ENCODE results near the gene L3MBTL3.
"Not testable (repeated sequence)": the region's sequence is repeated elsewhere in the genome, so short reads cannot be mapped to it uniquely, and the experiment has no call there.

Gene L3MBTL3

DNA sequence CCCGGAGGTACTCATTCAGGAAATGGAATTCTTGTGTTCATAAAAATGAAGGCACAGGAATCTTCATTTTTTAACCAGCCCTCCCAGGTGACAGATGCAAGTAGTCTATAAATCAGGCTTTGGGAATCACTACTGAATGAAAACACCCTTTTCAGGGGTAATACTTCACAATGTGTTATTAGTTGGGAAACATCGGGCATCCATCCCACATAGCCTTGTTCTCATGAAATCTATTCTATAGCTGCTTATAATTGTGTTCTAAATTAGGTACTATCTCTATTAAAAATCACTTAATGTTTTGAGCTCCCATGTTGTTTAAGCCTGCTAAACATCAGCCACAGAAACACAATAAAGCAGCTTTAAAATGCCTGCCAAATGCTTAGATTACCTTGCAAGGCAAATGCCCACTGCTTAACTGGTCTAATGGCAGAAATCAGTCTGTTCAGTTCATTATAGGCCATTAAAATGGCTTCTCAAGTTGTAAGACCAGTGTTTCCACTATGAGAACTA, 94.9 kb downstream of the L3MBTL3 start:
- Histone ChIP-seq H3K27ac (ENCODE audit: low read length) (no peak overlapping the region), H3K4me3 (ENCODE audit: low read length) (no peak overlapping the region), H3K27me3 (ENCODE audit: control insufficient read depth, insufficient read depth, low read length) (no peaks in the 10 kb centered on the region), H3K9me3 (ENCODE audit: control insufficient read depth, insufficient read depth, low read length) (no peaks in the 10 kb centered on the region), H3K36me3 (ENCODE audit: control insufficient read depth, insufficient read depth, low read length) (no peaks in the 10 kb centered on the region), H3K4me1 (ENCODE audit: control insufficient read depth, insufficient read depth, low read length) (no peaks in the 10 kb centered on the region)
- no peak for DNase-seq (ENCODE audit: low read depth, low spot score)
- no CpG with 5 or more reads among the region's 2 CpGs for WGBS (ENCODE audit: insufficient coverage, insufficient read length)

DNA sequence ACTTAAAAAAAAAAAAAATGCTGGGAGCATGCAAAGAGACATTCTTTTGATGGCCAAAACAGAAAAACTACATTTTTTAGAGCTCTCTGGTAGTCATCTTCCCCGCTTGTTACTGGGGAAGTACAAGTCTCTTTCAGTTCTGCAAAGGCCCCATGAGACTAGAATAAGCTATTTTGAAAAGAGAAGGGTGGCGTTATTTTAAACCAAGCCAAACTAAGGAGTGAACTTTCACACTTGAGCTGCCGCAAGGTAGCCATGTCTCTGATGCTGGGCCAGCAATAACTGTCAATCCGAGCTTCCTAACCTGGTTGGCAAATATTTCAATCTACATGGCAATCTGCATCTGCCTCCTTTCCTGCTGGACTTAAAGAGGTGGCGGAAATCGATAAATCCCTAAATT, 96.7 kb downstream of the L3MBTL3 start:
- Histone ChIP-seq H3K36me3 (ENCODE audit: control insufficient read depth, insufficient read depth, low read length) (no peaks in the 10 kb centered on the region), H3K4me1 (ENCODE audit: control insufficient read depth, insufficient read depth, low read length) (no peaks in the 10 kb centered on the region), H3K9me3 (ENCODE audit: control insufficient read depth, insufficient read depth, low read length) (no peaks in the 10 kb centered on the region), H3K27me3 (ENCODE audit: control insufficient read depth, insufficient read depth, low read length) (no peaks in the 10 kb centered on the region), H3K4me3 (ENCODE audit: low read length) (no peak overlapping the region), H3K27ac (ENCODE audit: low read length) (no peak overlapping the region)
- no peak for DNase-seq (ENCODE audit: low read depth, low spot score)
- WGBS (ENCODE audit: insufficient coverage, insufficient read length): no CpG with 5 or more reads among the region's 6 CpGs

DNA sequence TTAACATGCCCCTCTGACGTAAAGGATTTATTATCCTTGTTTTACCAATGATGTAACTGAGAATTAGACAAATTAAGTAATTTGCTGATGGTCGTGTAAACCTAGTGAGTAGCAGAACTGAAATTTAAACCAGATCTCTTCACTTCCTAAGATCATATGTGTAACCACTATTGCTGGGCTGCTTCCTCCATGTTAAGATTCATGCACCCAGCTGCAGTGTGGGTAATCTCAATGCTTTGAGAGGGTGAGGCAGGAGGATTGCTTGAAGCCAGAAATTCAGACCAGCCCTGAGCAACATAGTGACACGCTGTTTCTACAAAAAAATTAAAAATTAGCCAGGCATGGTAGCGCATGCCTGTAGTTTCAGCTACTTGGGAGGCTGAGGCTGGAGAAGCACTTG, 97.9 kb downstream of the L3MBTL3 start:
- no peak overlapping the region for H3K4me3 ChIP-seq (ENCODE audit: low read length)
- no peaks in the 10 kb centered on the region for H3K9me3 ChIP-seq (ENCODE audit: control insufficient read depth, insufficient read depth, low read length)
- H3K27ac ChIP-seq (ENCODE audit: low read length): no peak overlapping the region
- no peaks in the 10 kb centered on the region for H3K4me1 ChIP-seq (ENCODE audit: control insufficient read depth, insufficient read depth, low read length)
- H3K36me3 ChIP-seq (ENCODE audit: control insufficient read depth, insufficient read depth, low read length): no peaks in the 10 kb centered on the region
- no CpG with 5 or more reads among the region's 4 CpGs for WGBS (ENCODE audit: insufficient coverage, insufficient read length)
- DNase-seq (ENCODE audit: low read depth, low spot score): no peak
- H3K27me3 ChIP-seq (ENCODE audit: control insufficient read depth, insufficient read depth, low read length): no peaks in the 10 kb centered on the region

DNA sequence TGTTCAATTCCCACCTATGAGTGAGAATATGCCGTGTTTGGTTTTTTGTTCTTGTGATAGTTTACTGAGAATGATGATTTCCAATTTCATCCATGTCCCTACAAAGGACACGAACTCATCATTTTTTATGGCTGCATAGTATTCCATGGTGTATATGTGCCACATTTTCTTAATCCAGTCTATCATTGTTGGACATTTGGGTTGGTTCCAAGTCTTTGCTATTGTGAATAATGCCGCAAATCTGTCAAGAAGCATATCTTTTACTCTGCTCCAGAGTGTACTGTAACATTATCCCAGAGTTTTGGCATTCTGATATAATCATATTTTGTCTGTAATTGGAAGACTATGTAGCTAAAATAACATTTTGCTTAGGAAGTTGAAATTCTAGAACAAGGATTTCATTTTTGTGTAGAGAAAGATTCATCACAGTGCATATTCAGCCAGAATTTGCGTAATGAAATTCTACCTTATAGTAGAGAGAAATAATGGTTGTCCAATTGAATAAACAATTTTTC, 98.9 kb downstream of the L3MBTL3 start:
- not testable (repeated sequence) for H3K27ac ChIP-seq (ENCODE audit: low read length); DNase-seq (ENCODE audit: low read depth, low spot score); H3K4me1 ChIP-seq (ENCODE audit: control insufficient read depth, insufficient read depth, low read length); H3K4me3 ChIP-seq (ENCODE audit: low read length); H3K36me3 ChIP-seq (ENCODE audit: control insufficient read depth, insufficient read depth, low read length); H3K27me3 ChIP-seq (ENCODE audit: control insufficient read depth, insufficient read depth, low read length); H3K9me3 ChIP-seq (ENCODE audit: control insufficient read depth, insufficient read depth, low read length)
- WGBS (ENCODE audit: insufficient coverage, insufficient read length): no CpG with 5 or more reads among the region's 4 CpGs

DNA sequence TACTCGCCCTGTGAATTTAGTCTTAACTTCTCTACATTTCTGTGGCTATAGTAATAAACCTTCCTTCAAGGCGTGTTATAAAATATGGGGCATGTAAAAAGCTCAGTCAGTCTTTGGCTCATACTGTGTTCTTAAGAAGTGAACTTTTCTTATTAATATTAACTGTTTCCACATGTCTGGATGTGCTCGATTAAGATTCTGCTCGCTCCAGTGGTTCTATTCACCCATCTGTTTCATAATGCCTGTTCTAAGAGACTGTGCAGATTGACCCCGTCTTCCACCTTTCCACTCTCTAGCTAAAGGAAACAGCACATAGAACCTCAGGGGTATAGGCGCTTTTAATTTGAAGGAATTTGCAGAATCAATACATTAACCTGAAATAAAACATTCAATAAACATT, 99.9 kb downstream of the L3MBTL3 start:
- no CpG with 5 or more reads among the region's 6 CpGs for WGBS (ENCODE audit: insufficient coverage, insufficient read length)
- no peak for DNase-seq (ENCODE audit: low read depth, low spot score)
- Histone ChIP-seq H3K9me3 (ENCODE audit: control insufficient read depth, insufficient read depth, low read length) (no peaks in the 10 kb centered on the region), H3K27ac (ENCODE audit: low read length) (no peak overlapping the region), H3K4me1 (ENCODE audit: control insufficient read depth, insufficient read depth, low read length) (no peaks in the 10 kb centered on the region), H3K36me3 (ENCODE audit: control insufficient read depth, insufficient read depth, low read length) (no peaks in the 10 kb centered on the region), H3K4me3 (ENCODE audit: low read length) (no peak overlapping the region), H3K27me3 (ENCODE audit: control insufficient read depth, insufficient read depth, low read length) (no peaks in the 10 kb centered on the region)

DNA sequence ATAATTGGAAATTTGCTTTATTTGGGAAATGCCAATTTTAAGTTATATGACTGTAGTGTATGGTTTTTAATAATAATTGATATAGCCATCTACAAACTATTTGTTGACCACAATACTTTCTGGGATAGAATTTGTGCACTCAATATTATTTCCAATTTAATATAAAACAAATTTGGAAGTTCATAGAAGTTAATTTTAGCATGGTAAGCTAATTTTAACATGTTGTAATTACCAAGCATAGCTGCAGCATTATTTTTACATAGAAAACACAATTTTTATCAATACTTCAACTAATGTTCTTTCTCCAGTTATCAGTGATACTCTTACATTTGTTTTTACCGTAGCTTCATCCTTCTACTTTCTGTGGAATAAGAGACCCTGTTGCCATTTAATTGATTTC, 100.8 kb downstream of the L3MBTL3 start:
- no peaks in the 10 kb centered on the region for H3K36me3 ChIP-seq (ENCODE audit: control insufficient read depth, insufficient read depth, low read length)
- no peak overlapping the region for H3K27ac ChIP-seq (ENCODE audit: low read length)
- no CpG with 5 or more reads among the region's 1 CpG for WGBS (ENCODE audit: insufficient coverage, insufficient read length)
- H3K4me3 ChIP-seq (ENCODE audit: low read length): no peak overlapping the region
- H3K4me1 ChIP-seq (ENCODE audit: control insufficient read depth, insufficient read depth, low read length): no peaks in the 10 kb centered on the region
- H3K9me3 ChIP-seq (ENCODE audit: control insufficient read depth, insufficient read depth, low read length): no peaks in the 10 kb centered on the region
- H3K27me3 ChIP-seq (ENCODE audit: control insufficient read depth, insufficient read depth, low read length): no peaks in the 10 kb centered on the region
- DNase-seq (ENCODE audit: low read depth, low spot score): no peak

DNA sequence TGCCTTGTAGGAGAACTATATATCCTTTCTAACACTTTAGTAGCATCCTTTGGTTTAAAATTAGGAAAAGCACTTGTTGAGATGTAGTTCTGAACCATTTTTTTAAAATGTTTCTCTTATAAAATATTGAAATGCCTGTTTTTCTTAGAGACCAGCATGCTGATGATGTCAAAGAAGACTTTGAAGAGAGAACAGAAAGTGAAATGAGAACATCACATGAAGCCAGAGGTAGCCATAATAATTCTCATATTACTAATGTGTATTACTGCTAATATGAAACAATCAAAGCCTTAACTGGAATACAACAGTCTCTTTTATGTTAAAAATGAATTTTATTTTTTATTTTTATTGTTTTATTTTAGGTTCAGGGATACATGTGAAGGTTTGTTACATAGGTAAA, 102.3 kb downstream of the L3MBTL3 start:
- Histone ChIP-seq H3K27ac (ENCODE audit: low read length) (no peak overlapping the region), H3K4me3 (ENCODE audit: low read length) (no peak overlapping the region), H3K4me1 (ENCODE audit: control insufficient read depth, insufficient read depth, low read length) (no peaks in the 10 kb centered on the region), H3K9me3 (ENCODE audit: control insufficient read depth, insufficient read depth, low read length) (no peaks in the 10 kb centered on the region), H3K36me3 (ENCODE audit: control insufficient read depth, insufficient read depth, low read length) (no peaks in the 10 kb centered on the region), H3K27me3 (ENCODE audit: control insufficient read depth, insufficient read depth, low read length) (no peaks in the 10 kb centered on the region)
- DNase-seq (ENCODE audit: low read depth, low spot score): no peak

DNA sequence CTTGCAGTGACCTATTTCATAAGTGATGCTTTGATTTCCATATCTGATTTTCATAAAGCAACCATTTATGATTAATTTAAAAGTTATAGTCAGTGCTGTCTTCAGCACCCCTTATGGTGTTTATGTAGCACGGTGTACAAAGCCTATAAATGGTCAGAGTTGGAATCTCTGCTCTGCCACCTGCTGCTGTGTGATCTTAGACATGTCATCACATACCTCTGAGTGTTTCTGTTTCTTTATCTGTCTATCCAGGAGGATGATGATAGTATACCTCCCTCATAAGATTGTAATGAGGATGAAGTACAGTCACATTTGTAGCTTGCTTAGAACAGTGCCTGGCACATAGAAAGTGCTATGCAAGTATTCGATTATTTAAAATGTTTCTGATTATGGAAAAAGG, 103.9 kb downstream of the L3MBTL3 start:
- DNase-seq (ENCODE audit: low read depth, low spot score): no peak
- H3K4me1 ChIP-seq (ENCODE audit: control insufficient read depth, insufficient read depth, low read length): no peaks in the 10 kb centered on the region
- no peaks in the 10 kb centered on the region for H3K36me3 ChIP-seq (ENCODE audit: control insufficient read depth, insufficient read depth, low read length)
- H3K27ac ChIP-seq (ENCODE audit: low read length): no peak overlapping the region
- no peaks in the 10 kb centered on the region for H3K27me3 ChIP-seq (ENCODE audit: control insufficient read depth, insufficient read depth, low read length)
- WGBS (ENCODE audit: insufficient coverage, insufficient read length): 100% methylated on average over 1 of the region's 2 CpGs
- no peaks in the 10 kb centered on the region for H3K9me3 ChIP-seq (ENCODE audit: control insufficient read depth, insufficient read depth, low read length)
- no peak overlapping the region for H3K4me3 ChIP-seq (ENCODE audit: low read length)

DNA sequence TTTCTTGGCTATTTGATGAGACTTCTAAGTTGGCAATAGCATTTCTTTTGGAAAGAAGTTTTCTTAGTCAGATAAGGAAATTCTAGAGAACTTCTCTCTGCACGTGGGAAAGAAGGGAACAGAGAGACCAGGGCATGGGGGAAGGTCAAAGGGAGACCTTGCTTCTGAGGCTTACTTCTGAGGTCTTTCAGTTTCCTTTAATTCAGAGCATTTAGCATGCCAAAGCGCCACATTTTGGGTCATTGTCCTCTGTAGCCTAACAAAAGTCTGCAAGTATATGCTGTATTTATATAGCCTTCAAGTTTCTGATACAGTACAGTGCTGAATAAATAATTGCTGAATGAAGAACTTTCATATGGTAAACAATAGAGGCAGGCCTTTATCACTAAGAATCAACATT, 108.8 kb downstream of the L3MBTL3 start:
- no CpG with 5 or more reads among the region's 2 CpGs for WGBS (ENCODE audit: insufficient coverage, insufficient read length)

DNA sequence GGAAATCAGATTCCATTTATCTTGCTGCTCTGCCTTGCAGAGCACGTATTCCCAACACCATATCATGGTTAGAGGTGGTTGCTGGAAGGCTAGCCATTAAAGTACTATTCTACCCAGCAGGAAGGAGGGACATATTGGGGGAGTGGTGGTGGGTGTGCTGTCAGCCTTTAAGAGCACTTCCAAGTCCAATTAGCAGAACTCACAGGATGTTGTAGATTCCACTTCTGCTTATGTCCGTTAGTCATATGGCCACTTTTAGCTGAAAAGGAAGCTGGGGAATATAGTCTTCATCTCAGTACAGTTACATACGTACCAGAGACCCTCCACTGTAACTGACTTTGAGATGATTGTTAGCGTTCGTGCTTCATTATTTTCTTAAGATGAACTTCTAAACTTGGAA, 109.9 kb downstream of the L3MBTL3 start:
- no peak overlapping the region for H3K27ac ChIP-seq (ENCODE audit: low read length)
- no peaks in the 10 kb centered on the region for H3K4me1 ChIP-seq (ENCODE audit: control insufficient read depth, insufficient read depth, low read length)
- no peak for DNase-seq (ENCODE audit: low read depth, low spot score)
- H3K36me3 ChIP-seq (ENCODE audit: control insufficient read depth, insufficient read depth, low read length): no peaks in the 10 kb centered on the region
- no CpG with 5 or more reads among the region's 5 CpGs for WGBS (ENCODE audit: insufficient coverage, insufficient read length)
- no peak overlapping the region for H3K4me3 ChIP-seq (ENCODE audit: low read length)
- H3K9me3 ChIP-seq (ENCODE audit: control insufficient read depth, insufficient read depth, low read length): no peaks in the 10 kb centered on the region
- no peaks in the 10 kb centered on the region for H3K27me3 ChIP-seq (ENCODE audit: control insufficient read depth, insufficient read depth, low read length)

More for the DNA sequence above, 108.8 kb downstream of the L3MBTL3 start:
- H3K4me3 ChIP-seq (ENCODE audit: low read length): no peak overlapping the region
- DNase-seq (ENCODE audit: low read depth, low spot score): no peak
- no peaks in the 10 kb centered on the region for H3K36me3 ChIP-seq (ENCODE audit: control insufficient read depth, insufficient read depth, low read length)
- H3K27ac ChIP-seq (ENCODE audit: low read length): no peak overlapping the region
- H3K9me3 ChIP-seq (ENCODE audit: control insufficient read depth, insufficient read depth, low read length): no peaks in the 10 kb centered on the region
- no peaks in the 10 kb centered on the region for H3K4me1 ChIP-seq (ENCODE audit: control insufficient read depth, insufficient read depth, low read length)
- H3K27me3 ChIP-seq (ENCODE audit: control insufficient read depth, insufficient read depth, low read length): no peaks in the 10 kb centered on the region

DNA sequence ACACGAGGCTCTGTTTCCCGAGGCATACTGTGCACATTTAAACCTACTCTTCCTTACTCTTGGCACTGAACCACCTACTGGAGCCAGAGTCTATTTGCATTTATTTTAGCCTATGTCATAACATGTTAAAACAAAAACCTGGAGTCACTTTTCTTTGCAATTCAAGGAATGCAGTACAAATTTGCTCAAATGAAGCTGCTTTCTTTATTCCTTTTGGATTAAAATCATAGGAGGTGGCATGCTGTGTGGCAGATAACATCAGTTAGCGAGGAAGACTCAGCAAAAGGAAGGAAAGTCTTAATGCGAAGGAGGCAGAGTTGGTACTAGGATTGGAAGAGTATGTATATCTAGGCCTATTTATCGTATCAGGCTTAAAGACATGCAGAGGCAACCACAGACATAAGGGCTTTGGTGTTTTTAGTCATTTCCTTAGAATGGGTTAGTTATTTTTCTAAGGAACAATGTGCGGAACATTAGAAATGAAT, 111.4 kb downstream of the L3MBTL3 start:
- Histone ChIP-seq H3K27ac (ENCODE audit: low read length) (no peak overlapping the region), H3K36me3 (ENCODE audit: control insufficient read depth, insufficient read depth, low read length) (no peaks in the 10 kb centered on the region), H3K27me3 (ENCODE audit: control insufficient read depth, insufficient read depth, low read length) (no peaks in the 10 kb centered on the region), H3K4me1 (ENCODE audit: control insufficient read depth, insufficient read depth, low read length) (no peaks in the 10 kb centered on the region), H3K4me3 (ENCODE audit: low read length) (no peak overlapping the region), H3K9me3 (ENCODE audit: control insufficient read depth, insufficient read depth, low read length) (no peaks in the 10 kb centered on the region)
- no peak for DNase-seq (ENCODE audit: low read depth, low spot score)
- WGBS (ENCODE audit: insufficient coverage, insufficient read length): no CpG with 5 or more reads among the region's 6 CpGs
